Brain microvascular endothelial cell (primary cell): ENCODE measurements around the gene ZSWIM9.

Experiments used
- DNase-seq: peaks from one replicate; pipeline ENCODE4 v3.0.0-alpha.2; 2020
- H3K27ac ChIP-seq: fragments of 250-450 bp; sonication (Bioruptor Pico); 2 replicates; pipeline ENCODE4 v1.5.1; 2020; ENCODE audit warnings: mild to moderate bottlenecking, moderate library complexity
- H3K27me3 ChIP-seq: fragments of 250-450 bp; sonication (Bioruptor Pico); replicated peaks from 2 replicates; pipeline ENCODE4 v1.5.1; 2020; ENCODE audit warnings: mild to moderate bottlenecking
- H3K36me3 ChIP-seq: fragments of 250-450 bp; sonication (Bioruptor Pico); replicated peaks from 2 replicates; pipeline ENCODE4 v1.5.1; 2020; ENCODE audit warnings: mild to moderate bottlenecking
- H3K4me3 ChIP-seq: 2 replicates; pipeline ENCODE4 v1.5.1; 2011; ENCODE audit warnings: low read depth, mild to moderate bottlenecking, control low read depth, low read length, moderate library complexity
- in situ Hi-C: cut with HindIII; loops from 2 replicates; pipeline ENCODE4 v1.10.0; 2017; ENCODE audit warnings: low sequenced_read_pairs, low pct_ligation_motif_present
- TF ChIP-seq, protein P1 (sequence below): IDR thresholded peaks from 2 replicates; pipeline ENCODE4 v1.5.1; 2011; ENCODE audit warnings: low read depth, mild to moderate bottlenecking, moderate library complexity, low read length, control low read depth, inconsistent platforms; ENCODE audit errors: missing control alignments

The ZSWIM9 gene

DNA sequence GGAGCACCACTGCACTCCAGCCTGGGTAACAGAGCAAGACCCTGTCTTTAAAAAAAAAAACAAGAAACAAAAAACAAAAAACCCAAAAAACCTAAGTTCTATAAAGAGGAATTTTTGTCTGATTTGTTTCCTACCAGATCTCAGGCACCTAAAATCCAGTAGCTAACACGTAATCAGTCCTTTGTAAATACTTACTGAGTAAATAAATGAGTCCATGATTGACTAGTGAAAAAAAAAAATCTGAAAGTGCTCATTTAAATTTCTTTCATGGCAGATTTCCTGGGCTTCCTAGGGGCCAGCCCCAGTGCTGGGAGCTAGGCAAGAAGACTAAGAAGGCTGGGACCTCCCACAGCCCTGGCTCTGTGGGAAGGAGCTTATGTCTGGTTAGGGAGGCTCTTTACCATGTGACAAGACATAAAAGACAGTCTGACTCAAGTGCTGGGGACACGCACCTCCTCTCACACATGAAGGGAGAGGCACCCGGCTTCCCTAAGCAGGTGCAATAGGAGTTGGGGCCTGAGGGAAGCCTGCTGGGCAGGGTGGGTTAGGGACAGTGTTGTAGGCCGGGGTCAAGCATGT lies 22.8 kb upstream of the ZSWIM9 start:
- TF ChIP-seq, protein P1, sequence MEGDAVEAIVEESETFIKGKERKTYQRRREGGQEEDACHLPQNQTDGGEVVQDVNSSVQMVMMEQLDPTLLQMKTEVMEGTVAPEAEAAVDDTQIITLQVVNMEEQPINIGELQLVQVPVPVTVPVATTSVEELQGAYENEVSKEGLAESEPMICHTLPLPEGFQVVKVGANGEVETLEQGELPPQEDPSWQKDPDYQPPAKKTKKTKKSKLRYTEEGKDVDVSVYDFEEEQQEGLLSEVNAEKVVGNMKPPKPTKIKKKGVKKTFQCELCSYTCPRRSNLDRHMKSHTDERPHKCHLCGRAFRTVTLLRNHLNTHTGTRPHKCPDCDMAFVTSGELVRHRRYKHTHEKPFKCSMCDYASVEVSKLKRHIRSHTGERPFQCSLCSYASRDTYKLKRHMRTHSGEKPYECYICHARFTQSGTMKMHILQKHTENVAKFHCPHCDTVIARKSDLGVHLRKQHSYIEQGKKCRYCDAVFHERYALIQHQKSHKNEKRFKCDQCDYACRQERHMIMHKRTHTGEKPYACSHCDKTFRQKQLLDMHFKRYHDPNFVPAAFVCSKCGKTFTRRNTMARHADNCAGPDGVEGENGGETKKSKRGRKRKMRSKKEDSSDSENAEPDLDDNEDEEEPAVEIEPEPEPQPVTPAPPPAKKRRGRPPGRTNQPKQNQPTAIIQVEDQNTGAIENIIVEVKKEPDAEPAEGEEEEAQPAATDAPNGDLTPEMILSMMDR = no peak
- H3K27me3 ChIP-seq = no peaks in the 10 kb centered on the region
- DNase-seq = no peak
- in situ Hi-C loops = no loop called here
- no peak overlapping the region for H3K27ac ChIP-seq
- H3K36me3 ChIP-seq = peaks cover 2% of the 10 kb centered on the region
- H3K4me3 ChIP-seq = no peak overlapping the region

DNA sequence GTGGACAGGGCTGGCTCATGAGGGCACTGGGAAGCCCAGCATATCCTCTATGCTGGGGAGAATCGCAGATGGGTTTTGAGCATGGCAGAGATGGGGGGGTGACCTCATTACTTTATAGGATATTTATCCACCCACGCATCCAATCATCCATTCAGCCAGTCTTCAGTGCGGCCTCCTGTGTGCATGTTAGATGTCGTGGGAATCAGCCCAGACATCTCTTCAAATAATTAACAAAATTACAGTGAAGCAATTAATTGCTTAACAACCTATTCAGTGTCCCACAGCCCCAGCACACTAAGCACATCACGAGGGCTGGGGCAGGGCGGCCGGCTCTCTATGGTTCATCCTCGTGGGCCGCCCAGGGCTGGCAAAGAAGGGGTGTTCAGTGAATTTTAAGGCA lies 21.9 kb upstream of the ZSWIM9 start:
- no peak overlapping the region for H3K4me3 ChIP-seq
- in situ Hi-C loops = no loop called here
- DNase-seq = no peak
- no peaks in the 10 kb centered on the region for H3K27me3 ChIP-seq
- H3K27ac ChIP-seq = no peak overlapping the region
- H3K36me3 ChIP-seq = no peaks in the 10 kb centered on the region
- TF ChIP-seq, protein P1 = no peak

DNA sequence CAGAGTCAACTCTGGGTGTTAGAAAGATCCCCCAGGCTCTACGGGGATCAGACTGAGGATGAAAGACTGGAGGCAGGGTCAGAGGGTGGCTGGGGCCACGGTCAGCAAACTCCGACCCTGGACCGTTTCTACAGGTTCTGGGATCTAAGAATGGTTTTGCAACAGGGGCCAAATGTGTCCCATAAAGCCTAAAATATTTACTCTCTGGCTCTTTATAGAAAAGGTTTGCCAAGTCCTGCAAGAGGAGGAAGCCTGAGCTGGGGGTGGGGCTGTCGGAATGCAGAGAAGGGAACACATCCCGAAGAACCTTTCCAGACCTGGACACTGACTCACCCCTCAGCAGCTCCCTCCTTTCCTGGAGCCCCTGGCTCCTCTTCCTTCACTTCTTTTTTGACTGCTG lies 21.1 kb upstream of the ZSWIM9 start:
- Histone ChIP-seq H3K36me3 (no peaks in the 10 kb centered on the region), H3K27me3 (no peaks in the 10 kb centered on the region), H3K4me3 (no peak overlapping the region), H3K27ac (no peak overlapping the region)
- TF ChIP-seq, protein P1 = no peak
- DNase-seq = no peak
- in situ Hi-C loops = no loop called here

DNA sequence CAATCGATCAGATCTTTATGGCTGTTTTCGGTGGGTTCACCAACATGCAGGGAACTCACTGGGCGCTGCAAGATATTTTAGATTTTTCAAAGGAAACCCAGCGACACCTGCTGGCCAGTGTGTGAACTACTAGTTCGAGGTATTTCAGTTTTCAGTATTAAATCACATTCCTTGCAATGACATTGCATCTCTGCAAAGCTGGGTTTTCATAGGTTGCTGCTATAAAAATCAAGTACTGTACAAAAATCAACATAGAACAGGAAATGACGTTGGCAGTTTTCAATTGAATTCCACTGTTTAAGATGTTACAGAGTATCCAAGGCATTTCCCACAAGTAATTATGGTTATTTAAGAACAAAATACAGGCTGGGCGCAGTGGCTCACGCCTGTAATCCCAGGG lies 17.9 kb upstream of the ZSWIM9 start:
- no peaks in the 10 kb centered on the region for H3K27me3 ChIP-seq
- TF ChIP-seq, protein P1 = peak; percentile 79
- peak overlapping the region; percentile 68 for H3K27ac ChIP-seq
- H3K4me3 ChIP-seq = no peak overlapping the region
- no peaks in the 10 kb centered on the region for H3K36me3 ChIP-seq
- peak; percentile 84 for DNase-seq
- in situ Hi-C loops = no loop called here

DNA sequence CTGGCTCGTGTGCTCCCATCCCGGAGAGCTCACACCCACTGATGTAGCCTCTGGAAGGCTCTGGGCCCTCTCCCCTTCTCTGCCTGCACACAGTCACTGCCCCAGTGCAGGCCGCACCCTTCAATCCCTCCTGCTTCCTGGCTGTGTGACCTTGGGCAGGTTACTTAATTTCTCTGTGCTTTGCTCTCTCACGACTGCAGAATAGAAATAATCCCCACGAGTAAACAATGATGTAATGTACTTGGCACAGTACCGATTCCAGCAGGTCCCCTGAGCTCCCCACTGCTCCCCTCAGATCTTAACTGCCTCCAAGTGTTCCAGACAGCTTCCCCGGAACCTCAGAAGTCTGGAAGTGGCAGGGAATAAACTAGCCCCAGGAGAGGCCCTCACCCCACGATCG lies 16.5 kb upstream of the ZSWIM9 start:
- TF ChIP-seq, protein P1 = no peak
- Histone ChIP-seq H3K4me3 (no peak overlapping the region), H3K27ac (no peak overlapping the region), H3K27me3 (no peaks in the 10 kb centered on the region), H3K36me3 (no peaks in the 10 kb centered on the region)
- DNase-seq = no peak
- in situ Hi-C loops = no loop called here

DNA sequence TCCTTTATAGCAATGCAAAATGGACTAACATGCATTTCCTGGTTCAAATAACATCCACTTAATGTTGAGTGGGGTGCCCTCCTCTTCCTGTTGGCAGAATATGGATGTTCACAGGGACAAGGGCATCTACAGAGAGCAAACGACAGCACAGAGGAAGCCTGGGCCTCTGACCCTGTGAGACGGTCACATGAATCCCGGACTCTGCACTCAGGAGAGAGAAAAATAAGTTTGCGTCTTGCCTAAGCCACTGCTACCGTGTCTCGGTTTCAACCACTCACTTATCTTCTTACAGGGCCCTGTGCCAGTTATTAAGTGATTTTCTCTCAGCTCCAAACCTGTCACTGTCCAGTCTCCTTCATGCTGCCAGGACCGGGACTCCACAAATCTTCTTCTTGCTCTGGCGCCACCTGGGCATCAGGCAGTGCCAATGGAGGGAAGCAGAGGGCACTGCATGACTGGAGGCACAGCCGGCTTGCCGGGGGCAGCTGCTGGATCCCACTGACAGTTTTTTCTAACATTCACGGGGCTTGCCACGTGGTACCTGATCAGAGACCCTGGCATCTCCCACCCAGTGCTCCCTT lies 12.2 kb upstream of the ZSWIM9 start:
- no peaks in the 10 kb centered on the region for H3K36me3 ChIP-seq
- TF ChIP-seq, protein P1 = no peak
- no peak overlapping the region for H3K4me3 ChIP-seq
- no peak overlapping the region for H3K27ac ChIP-seq
- no peak for DNase-seq
- H3K27me3 ChIP-seq = no peaks in the 10 kb centered on the region
- in situ Hi-C loops = no loop called here
